Endodermal cell (in vitro differentiated cells): Measurements from ENCODE around the gene NRL. TPM values are rescaled to one million over a fixed set of nuclear protein-coding genes. Genes with fewer than 3 reads are reported as not detected.

ENCODE experiments used
- DNase-seq: peaks from one replicate; pipeline ENCODE4 v3.0.0-alpha.2; 2017
- H3K27ac ChIP-seq: 2 replicates; pipeline ENCODE4 v1.5.1; 2013; ENCODE audit warnings: mild to moderate bottlenecking, low read depth, low read length, moderate library complexity
- H3K27me3 ChIP-seq: 2 replicates; pipeline ENCODE4 v1.6.1; 2013; ENCODE audit warnings: mild to moderate bottlenecking, low read length, moderate library complexity; ENCODE audit not compliant: insufficient read depth, control insufficient read depth, poor library complexity, severe bottlenecking
- H3K36me3 ChIP-seq: 2 replicates; pipeline ENCODE4 v1.7.0; 2013; ENCODE audit warnings: mild to moderate bottlenecking, low read length, moderate library complexity; ENCODE audit not compliant: control insufficient read depth, insufficient read depth
- H3K4me1 ChIP-seq: one replicate; pipeline ENCODE4 v1.7.0; 2013; ENCODE audit warnings: low read length; ENCODE audit not compliant: control insufficient read depth, insufficient read depth
- H3K4me3 ChIP-seq: 2 replicates; pipeline ENCODE4 v1.5.1; 2013; ENCODE audit warnings: mild to moderate bottlenecking, low read length, moderate library complexity
- H3K9ac ChIP-seq: 2 replicates; pipeline ENCODE4 v1.6.1; 2013; ENCODE audit warnings: mild to moderate bottlenecking, low read length, moderate library complexity; ENCODE audit not compliant: poor library complexity, severe bottlenecking; ENCODE audit errors: extremely low read depth
- H3K9me3 ChIP-seq: 2 replicates; pipeline ENCODE4 v1.6.1; 2013; ENCODE audit warnings: mild to moderate bottlenecking, low read length, moderate library complexity; ENCODE audit not compliant: control insufficient read depth
- H3K27ac Mint-ChIP-seq: 2 replicates; pipeline ENCODE4 v1.8.0; 2020; ENCODE audit warnings: mixed read lengths
- H3K27me3 Mint-ChIP-seq: 2 replicates; pipeline ENCODE4 v1.8.0; 2021; ENCODE audit warnings: mild to moderate bottlenecking, mixed read lengths; ENCODE audit not compliant: insufficient read depth
- H3K36me3 Mint-ChIP-seq: 2 replicates; pipeline ENCODE4 v1.8.0; 2020; ENCODE audit warnings: low read depth, mixed read lengths
- H3K4me1 Mint-ChIP-seq: 2 replicates; pipeline ENCODE4 v1.8.0; 2020; ENCODE audit warnings: mixed read lengths
- H3K4me3 Mint-ChIP-seq: 2 replicates; pipeline ENCODE4 v1.8.0; 2020; ENCODE audit warnings: mild to moderate bottlenecking, moderate library complexity, mixed read lengths
- H3K9me3 Mint-ChIP-seq: 2 replicates; pipeline ENCODE4 v1.8.0; 2020; ENCODE audit warnings: mild to moderate bottlenecking, mixed read lengths
- WGBS, 2 experiments: methylation state at CpG; one replicate each; pipeline versions ENCODE4 v1.1.5 to v1.1.7; 2013; ENCODE audit warnings: missing lambda C conversion rate in 2 of 2, mixed read lengths in 1 of 2; ENCODE audit not compliant: insufficient coverage in 1 of 2, insufficient read length in 1 of 2; 5-methylcytosine and 5-hydroxymethylcytosine counted together
- total RNA-seq, 2 donors: library from RNA; stranded (reverse); fragmentation: NEBNext Ultra II Directional in 1 of 2; extraction: Animal tissue kit (Norgen Biotek cat#: 25700) in 1 of 2; gene quantifications; 2 replicates in 1 of 2; 3 replicates in 1 of 2; pipeline ENCODE4 v1.2.1, GENCODE V29; 2021
- TF ChIP-seq, protein P1 (sequence below): fragments of 200-600 bp; sonication (generic); conservative IDR thresholded peaks from 2 replicates; pipeline ENCODE4 v1.5.0; 2021; ENCODE audit warnings: antibody characterized with exemption, mild to moderate bottlenecking

The NRL gene
- total RNA-seq, 2 donors from 2014 or later, result 1.9 TPM

DNA sequence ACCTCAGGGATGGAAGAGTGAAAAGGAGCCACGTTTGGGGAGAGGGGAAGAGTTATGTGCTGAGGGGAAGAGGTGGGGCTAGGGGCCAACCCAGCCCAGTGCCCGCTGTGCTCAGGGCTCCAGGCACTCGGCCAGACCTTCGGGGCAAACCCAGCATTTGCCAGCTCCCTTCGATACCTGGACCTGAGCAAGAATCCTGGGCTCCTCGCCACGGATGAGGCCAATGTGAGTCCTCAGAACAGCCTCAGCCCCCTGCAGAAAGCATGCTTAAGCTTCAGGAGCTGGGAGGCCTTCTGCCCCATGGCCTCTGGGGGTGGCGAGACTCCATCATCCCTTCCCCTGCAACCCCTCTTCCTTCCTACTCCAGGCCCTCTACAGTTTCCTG lies 58.0 kb downstream of the NRL start:
- no peaks in the 10 kb centered on the region for H3K9me3 Mint-ChIP-seq
- H3K4me3 ChIP-seq, result no peak overlapping the region
- TF ChIP-seq, protein P1, sequence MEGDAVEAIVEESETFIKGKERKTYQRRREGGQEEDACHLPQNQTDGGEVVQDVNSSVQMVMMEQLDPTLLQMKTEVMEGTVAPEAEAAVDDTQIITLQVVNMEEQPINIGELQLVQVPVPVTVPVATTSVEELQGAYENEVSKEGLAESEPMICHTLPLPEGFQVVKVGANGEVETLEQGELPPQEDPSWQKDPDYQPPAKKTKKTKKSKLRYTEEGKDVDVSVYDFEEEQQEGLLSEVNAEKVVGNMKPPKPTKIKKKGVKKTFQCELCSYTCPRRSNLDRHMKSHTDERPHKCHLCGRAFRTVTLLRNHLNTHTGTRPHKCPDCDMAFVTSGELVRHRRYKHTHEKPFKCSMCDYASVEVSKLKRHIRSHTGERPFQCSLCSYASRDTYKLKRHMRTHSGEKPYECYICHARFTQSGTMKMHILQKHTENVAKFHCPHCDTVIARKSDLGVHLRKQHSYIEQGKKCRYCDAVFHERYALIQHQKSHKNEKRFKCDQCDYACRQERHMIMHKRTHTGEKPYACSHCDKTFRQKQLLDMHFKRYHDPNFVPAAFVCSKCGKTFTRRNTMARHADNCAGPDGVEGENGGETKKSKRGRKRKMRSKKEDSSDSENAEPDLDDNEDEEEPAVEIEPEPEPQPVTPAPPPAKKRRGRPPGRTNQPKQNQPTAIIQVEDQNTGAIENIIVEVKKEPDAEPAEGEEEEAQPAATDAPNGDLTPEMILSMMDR, result no peak
- H3K9me3 ChIP-seq, result no peaks in the 10 kb centered on the region
- DNase-seq, result no peak
- H3K27ac Mint-ChIP-seq, result no peak overlapping the region
- no peak overlapping the region for H3K9ac ChIP-seq
- H3K27me3 ChIP-seq, result no peaks in the 10 kb centered on the region
- no peaks in the 10 kb centered on the region for H3K36me3 ChIP-seq
- no peak overlapping the region for H3K4me3 Mint-ChIP-seq
- H3K36me3 Mint-ChIP-seq, result no peaks in the 10 kb centered on the region
- H3K27ac ChIP-seq, result no peak overlapping the region
- H3K4me1 ChIP-seq, result no peaks in the 10 kb centered on the region
- H3K27me3 Mint-ChIP-seq, result no peaks in the 10 kb centered on the region
- 77 to 87% methylated on average over 5 to 8 of the region's 8 CpGs for WGBS, 2 experiments
- H3K4me1 Mint-ChIP-seq, result peaks cover 3% of the 10 kb centered on the region

DNA sequence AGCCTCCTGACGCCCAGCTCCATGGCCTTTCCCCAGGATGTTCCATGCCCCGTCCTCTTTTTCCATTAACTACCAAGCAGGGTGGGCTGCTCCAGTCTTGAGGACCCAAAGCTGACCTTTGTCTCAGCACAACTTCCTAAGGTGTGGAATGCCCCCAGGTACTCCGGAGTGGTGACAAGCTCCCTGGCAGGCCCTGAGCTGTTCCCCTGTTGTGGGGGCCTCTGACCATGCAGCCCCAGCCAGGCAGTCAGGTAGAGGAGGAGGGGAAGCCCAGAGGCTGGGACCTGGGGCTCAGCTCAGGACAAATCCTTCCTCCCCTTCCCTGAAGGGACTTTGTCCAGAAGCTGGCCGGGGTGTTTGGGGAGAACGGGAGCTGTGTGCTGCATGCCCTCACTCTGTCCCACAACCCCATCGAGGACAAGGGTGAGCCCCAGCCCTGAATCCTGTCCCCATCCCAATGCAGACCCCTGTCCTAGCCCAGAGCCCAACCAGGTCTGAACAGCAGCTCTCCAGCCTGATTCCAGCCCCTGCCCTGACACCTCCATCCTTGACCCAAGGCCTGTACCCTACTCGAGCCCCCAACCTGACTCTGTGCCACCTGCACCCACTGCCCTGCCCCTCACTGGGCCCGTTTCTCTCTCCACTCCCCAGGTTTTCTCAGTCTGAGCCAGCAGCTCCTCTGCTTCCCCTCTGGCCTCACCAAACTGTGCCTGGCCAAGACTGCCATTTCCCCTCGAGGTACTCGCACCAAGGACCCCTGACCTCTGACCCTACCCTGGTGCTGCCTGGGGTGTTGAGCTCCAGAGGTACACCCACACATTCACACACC lies 58.6 kb downstream of the NRL start:
- no peak overlapping the region for H3K4me3 Mint-ChIP-seq
- H3K27ac ChIP-seq, result no peak overlapping the region
- H3K27me3 ChIP-seq, result no peaks in the 10 kb centered on the region
- no peaks in the 10 kb centered on the region for H3K9me3 Mint-ChIP-seq
- 87 to 91% methylated on average over 4 to 10 of the region's 10 CpGs for WGBS, 2 experiments
- no peaks in the 10 kb centered on the region for H3K9me3 ChIP-seq
- no peaks in the 10 kb centered on the region for H3K27me3 Mint-ChIP-seq
- H3K27ac Mint-ChIP-seq, result no peak overlapping the region
- H3K36me3 Mint-ChIP-seq, result no peaks in the 10 kb centered on the region
- TF ChIP-seq, protein P1, result no peak
- peaks cover 6% of the 10 kb centered on the region for H3K4me1 Mint-ChIP-seq
- H3K9ac ChIP-seq, result no peak overlapping the region
- H3K4me1 ChIP-seq, result no peaks in the 10 kb centered on the region
- no peak for DNase-seq
- H3K4me3 ChIP-seq, result no peak overlapping the region
- no peaks in the 10 kb centered on the region for H3K36me3 ChIP-seq

DNA sequence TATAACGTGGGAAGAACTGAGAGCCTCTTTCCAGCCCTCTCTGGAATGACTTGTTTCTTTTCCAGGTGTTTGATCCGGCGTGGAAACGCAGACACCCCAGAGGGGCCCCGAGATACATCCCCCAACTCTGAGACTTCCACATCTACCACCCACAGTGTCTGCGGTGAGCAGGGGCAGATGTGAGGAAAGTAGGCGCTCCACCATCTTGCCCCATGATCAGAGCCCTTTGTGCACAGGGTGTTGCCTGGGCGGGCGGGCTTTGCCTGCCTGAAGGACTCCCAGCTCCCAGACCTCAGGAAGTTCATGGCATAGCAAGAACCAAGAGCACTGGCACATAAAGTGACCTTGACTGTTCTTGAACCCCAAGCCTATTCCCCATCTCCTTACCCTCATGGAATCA lies 60.1 kb downstream of the NRL start:
- Mint-ChIP-seq H3K27ac (no peak overlapping the region), H3K36me3 (no peaks in the 10 kb centered on the region), H3K9me3 (no peaks in the 10 kb centered on the region), H3K4me1 (peaks cover 12% of the 10 kb centered on the region), H3K4me3 (no peak overlapping the region), H3K27me3 (no peaks in the 10 kb centered on the region)
- Histone ChIP-seq H3K36me3 (no peaks in the 10 kb centered on the region), H3K9ac (no peak overlapping the region), H3K4me3 (no peak overlapping the region), H3K9me3 (no peaks in the 10 kb centered on the region), H3K27ac (no peak overlapping the region), H3K27me3 (no peaks in the 10 kb centered on the region), H3K4me1 (no peaks in the 10 kb centered on the region)
- DNase-seq, result no peak
- TF ChIP-seq, protein P1, result no peak
- WGBS, 2 experiments, result 93 to 94% methylated on average over 5 to 9 of the region's 9 CpGs
